ENCODE measurements around the gene ABCB11.

DNA sequence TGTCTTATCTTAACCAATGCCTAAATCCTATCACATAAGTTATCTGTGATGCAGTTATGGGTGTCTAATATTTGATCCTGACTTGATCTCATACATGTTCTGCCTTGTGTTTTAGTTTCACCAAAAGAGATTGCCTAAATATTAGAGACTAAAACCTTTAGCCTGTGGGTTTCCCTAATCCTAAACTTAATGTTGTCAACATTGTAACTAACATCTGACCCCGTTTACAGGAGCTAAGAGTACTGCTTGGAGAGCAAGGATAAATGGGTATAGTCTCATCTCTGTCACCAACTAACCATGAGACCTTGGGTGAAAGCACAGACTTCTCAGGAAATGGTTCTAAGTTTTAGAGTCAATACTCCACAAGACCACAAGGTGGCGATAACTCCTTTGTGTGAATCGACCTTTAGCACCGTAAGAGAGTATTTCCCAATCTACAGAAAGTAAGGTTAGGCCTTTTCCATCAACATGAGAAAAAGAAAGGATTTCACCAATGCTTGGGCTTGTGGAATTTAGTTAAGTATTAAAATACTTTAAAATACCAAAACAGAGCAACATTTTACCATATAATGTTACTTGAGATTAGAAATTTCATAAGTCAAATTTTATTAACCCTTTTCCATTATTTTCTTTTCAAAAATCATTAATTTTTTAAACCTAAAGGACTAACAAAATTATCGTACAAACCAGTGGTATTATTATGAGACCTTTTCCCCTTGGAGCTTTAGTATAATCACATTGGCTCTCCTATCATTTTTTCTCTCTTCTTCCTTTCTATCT, 69.5 kb downstream of the ABCB11 start:
- TF ChIP-seq, protein P1, sequence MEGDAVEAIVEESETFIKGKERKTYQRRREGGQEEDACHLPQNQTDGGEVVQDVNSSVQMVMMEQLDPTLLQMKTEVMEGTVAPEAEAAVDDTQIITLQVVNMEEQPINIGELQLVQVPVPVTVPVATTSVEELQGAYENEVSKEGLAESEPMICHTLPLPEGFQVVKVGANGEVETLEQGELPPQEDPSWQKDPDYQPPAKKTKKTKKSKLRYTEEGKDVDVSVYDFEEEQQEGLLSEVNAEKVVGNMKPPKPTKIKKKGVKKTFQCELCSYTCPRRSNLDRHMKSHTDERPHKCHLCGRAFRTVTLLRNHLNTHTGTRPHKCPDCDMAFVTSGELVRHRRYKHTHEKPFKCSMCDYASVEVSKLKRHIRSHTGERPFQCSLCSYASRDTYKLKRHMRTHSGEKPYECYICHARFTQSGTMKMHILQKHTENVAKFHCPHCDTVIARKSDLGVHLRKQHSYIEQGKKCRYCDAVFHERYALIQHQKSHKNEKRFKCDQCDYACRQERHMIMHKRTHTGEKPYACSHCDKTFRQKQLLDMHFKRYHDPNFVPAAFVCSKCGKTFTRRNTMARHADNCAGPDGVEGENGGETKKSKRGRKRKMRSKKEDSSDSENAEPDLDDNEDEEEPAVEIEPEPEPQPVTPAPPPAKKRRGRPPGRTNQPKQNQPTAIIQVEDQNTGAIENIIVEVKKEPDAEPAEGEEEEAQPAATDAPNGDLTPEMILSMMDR (IDR thresholded peaks at IDR 0.05): peak; percentile 72 to 86 (median 80)
- no peak for TF ChIP-seq POLR2A (IDR thresholded peaks at IDR 0.05)
